Epithelial cell of esophagus (primary cell): ENCODE results near the gene EXOSC5.

Experiments
- DNase-seq: peaks from one replicate; pipeline ENCODE4 v3.0.0; 2010; ENCODE audit warnings: low read depth
- H3K4me3 ChIP-seq: 2 replicates; pipeline ENCODE4 v1.5.1; 2011; ENCODE audit warnings: mild to moderate bottlenecking, low read length, control low read depth
- CTCF ChIP-seq: IDR thresholded peaks from 2 replicates; pipeline ENCODE4 v1.5.1; 2011; ENCODE audit warnings: low read depth, mild to moderate bottlenecking, low read length, control low read depth, inconsistent platforms; ENCODE audit not compliant: insufficient read depth; ENCODE audit errors: missing control alignments

Gene EXOSC5

GRCh38 chr19:41397086-41398049 is at the start of gene EXOSC5, which contains the start of gene BCKDHA:
EXOSC5 (minus strand) TSS chr19:41397359; CDS start chr19:41397328, 31 bp downstream.
BCKDHA (plus strand) TSS chr19:41397818; CDS start chr19:41397828, 10 bp downstream.
- TF ChIP-seq CTCF: no peak
- H3K4me3 ChIP-seq: peak within 1 kb of the TSS; percentile 95
- peak; percentile 100 for DNase-seq

GRCh38 chr19:41445575-41445974 is 48.4 kb upstream of the EXOSC5 start:
- no peak for TF ChIP-seq CTCF
- no peak for DNase-seq
- no peak overlapping the region for H3K4me3 ChIP-seq

- H3K4me3 ChIP-seq: no peak overlapping the region
- no peak for DNase-seq
- no peak for TF ChIP-seq CTCF
These were observed 46.8 kb upstream of the EXOSC5 start for GRCh38 chr19:41443813-41444455.

- DNase-seq: no peak
- H3K4me3 ChIP-seq: no peak within 1 kb of the TSS
- no peak for TF ChIP-seq CTCF
These were observed 45.6 kb upstream of the EXOSC5 start, which contains the start of gene ERICH4 for GRCh38 chr19:41442473-41443355. ERICH4 (plus strand) TSS chr19:41443156; CDS start chr19:41443170, 14 bp downstream.

- peak; percentile 52 for DNase-seq
- no peak for TF ChIP-seq CTCF
- no peak overlapping the region for H3K4me3 ChIP-seq
These were observed 44.3 kb upstream of the EXOSC5 start for GRCh38 chr19:41441321-41441945.
